ENCODE results near the gene PRDM13. TPM values are rescaled to one million over a fixed set of nuclear protein-coding genes. Genes with fewer than 3 reads are reported as not detected.
A peak's percentile ranks its signal among the peaks of the same experiment; 100 is the strongest.

The PRDM13 gene
- total and polyA plus RNA-seq, 2 experiments from 2014 or later: 0.08 to 0.10 TPM

DNA sequence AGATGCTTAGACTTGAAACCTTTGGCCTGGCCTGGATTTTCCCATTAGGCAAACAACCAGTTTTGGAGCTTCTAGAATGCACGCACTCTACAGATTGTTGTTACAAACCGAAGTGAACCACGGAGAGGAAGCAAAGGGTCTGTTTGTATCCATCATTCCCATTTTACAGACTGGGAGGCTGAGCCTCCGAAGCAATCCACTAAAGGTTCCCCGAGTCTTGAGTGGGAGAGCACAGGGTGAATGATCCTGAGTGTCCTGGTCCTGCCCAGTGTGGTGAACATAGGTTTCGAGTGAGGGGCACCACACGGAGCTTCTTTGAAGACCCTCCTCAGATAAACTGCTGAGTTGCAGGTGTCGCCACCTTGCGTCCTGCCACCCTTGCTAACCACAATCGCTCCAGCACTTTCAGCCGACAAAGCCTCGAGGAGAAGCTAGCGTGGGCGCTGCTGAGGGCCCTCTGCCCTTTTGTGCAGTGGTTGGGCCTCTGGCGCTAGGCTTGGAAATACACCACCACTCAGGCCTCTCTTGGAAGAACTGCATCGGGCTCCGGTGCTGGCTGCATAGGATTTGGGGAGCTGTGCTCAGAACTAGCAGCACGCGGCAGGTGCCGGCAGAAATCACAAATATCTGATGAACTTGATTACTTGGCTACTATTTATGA is 1.4 kb upstream of the PRDM13 start:
- Histone ChIP-seq H3K27ac (ENCODE audit: low read depth) (no peak overlapping the region), H3F3A (replicated peaks; ENCODE audit: low read depth) (peaks cover 50% of the 10 kb centered on the region), H3K4me1 (ENCODE audit: insufficient read depth) (peaks cover 61% of the 10 kb centered on the region), H3K4me3 (peak overlapping the region; percentile 54; the same call in 1 of the 2 replicates), H3K79me2 (replicated peaks; ENCODE audit: insufficient read depth) (no peaks in the 10 kb centered on the region), H3K27me3 (ENCODE audit: insufficient read depth) (peaks cover 100% of the 10 kb centered on the region), H3K4me2 (peak overlapping the region; percentile 83; the same call in 1 of the 2 replicates), H3K9me2 (ENCODE audit: insufficient read depth) (no peaks in the 10 kb centered on the region), H2AFZ (no peak overlapping the region), H4K20me1 (replicated peaks; ENCODE audit: insufficient read depth) (peaks cover 57% of the 10 kb centered on the region), H3K36me3 (ENCODE audit: insufficient read depth) (no peaks in the 10 kb centered on the region)
- ATAC-seq (peak; percentile 6), DNase-seq (ENCODE audit: low spot score) (peak; percentile 65)
- H3K4me1 Mint-ChIP-seq: peaks cover 47% of the 10 kb centered on the region
- peaks cover 98% of the 10 kb centered on the region for H3K27me3 Mint-ChIP-seq (ENCODE audit: insufficient read depth, low read depth, poor library complexity)
- H3K36me3 Mint-ChIP-seq (ENCODE audit: low read depth): no peaks in the 10 kb centered on the region
- no peak overlapping the region for H3K27ac Mint-ChIP-seq
- H3K9me3 Mint-ChIP-seq: peaks cover 3% of the 10 kb centered on the region; the same call in 1 of the 3 replicates
- H3K4me3 Mint-ChIP-seq: peak overlapping the region; percentile 12; the same call in 1 of the 3 replicates
- TF ChIP-seq JUNB (IDR thresholded peaks at IDR 0.05; ENCODE audit: unreplicated experiment) (no peak), STAT1 (IDR thresholded peaks at IDR 0.05; ENCODE audit: unreplicated experiment) (no peak), ZNF114 (CRISPR knock-in tag; IDR thresholded peaks at IDR 0.05) (no peak), CREB1 (CRISPR knock-in tag; IDR thresholded peaks at IDR 0.05; ENCODE audit: low read depth) (no peak), POLR2AphosphoS5 (IDR thresholded peaks at IDR 0.05; ENCODE audit: low read depth) (no peak), NANOG (IDR thresholded peaks at IDR 0.05; ENCODE audit: borderline replicate concordance) (no peak), ZNF331 (CRISPR knock-in tag; IDR thresholded peaks at IDR 0.05; ENCODE audit: low read depth) (no peak), EZH2phosphoT487 (IDR thresholded peaks at IDR 0.05; ENCODE audit: unreplicated experiment) (peak; percentile 78), EZH2 (IDR thresholded peaks at IDR 0.05; ENCODE audit: low read depth, unreplicated experiment) (peak; percentile 95)
- TF ChIP-seq, protein P1, sequence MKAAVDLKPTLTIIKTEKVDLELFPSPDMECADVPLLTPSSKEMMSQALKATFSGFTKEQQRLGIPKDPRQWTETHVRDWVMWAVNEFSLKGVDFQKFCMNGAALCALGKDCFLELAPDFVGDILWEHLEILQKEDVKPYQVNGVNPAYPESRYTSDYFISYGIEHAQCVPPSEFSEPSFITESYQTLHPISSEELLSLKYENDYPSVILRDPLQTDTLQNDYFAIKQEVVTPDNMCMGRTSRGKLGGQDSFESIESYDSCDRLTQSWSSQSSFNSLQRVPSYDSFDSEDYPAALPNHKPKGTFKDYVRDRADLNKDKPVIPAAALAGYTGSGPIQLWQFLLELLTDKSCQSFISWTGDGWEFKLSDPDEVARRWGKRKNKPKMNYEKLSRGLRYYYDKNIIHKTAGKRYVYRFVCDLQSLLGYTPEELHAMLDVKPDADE (IDR thresholded peaks at IDR 0.05): no peak
- TF ChIP-seq, protein P2, sequence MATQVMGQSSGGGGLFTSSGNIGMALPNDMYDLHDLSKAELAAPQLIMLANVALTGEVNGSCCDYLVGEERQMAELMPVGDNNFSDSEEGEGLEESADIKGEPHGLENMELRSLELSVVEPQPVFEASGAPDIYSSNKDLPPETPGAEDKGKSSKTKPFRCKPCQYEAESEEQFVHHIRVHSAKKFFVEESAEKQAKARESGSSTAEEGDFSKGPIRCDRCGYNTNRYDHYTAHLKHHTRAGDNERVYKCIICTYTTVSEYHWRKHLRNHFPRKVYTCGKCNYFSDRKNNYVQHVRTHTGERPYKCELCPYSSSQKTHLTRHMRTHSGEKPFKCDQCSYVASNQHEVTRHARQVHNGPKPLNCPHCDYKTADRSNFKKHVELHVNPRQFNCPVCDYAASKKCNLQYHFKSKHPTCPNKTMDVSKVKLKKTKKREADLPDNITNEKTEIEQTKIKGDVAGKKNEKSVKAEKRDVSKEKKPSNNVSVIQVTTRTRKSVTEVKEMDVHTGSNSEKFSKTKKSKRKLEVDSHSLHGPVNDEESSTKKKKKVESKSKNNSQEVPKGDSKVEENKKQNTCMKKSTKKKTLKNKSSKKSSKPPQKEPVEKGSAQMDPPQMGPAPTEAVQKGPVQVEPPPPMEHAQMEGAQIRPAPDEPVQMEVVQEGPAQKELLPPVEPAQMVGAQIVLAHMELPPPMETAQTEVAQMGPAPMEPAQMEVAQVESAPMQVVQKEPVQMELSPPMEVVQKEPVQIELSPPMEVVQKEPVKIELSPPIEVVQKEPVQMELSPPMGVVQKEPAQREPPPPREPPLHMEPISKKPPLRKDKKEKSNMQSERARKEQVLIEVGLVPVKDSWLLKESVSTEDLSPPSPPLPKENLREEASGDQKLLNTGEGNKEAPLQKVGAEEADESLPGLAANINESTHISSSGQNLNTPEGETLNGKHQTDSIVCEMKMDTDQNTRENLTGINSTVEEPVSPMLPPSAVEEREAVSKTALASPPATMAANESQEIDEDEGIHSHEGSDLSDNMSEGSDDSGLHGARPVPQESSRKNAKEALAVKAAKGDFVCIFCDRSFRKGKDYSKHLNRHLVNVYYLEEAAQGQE (IDR thresholded peaks at IDR 0.05; ENCODE audit: unreplicated experiment): no peak
- TF ChIP-seq, protein P3, sequence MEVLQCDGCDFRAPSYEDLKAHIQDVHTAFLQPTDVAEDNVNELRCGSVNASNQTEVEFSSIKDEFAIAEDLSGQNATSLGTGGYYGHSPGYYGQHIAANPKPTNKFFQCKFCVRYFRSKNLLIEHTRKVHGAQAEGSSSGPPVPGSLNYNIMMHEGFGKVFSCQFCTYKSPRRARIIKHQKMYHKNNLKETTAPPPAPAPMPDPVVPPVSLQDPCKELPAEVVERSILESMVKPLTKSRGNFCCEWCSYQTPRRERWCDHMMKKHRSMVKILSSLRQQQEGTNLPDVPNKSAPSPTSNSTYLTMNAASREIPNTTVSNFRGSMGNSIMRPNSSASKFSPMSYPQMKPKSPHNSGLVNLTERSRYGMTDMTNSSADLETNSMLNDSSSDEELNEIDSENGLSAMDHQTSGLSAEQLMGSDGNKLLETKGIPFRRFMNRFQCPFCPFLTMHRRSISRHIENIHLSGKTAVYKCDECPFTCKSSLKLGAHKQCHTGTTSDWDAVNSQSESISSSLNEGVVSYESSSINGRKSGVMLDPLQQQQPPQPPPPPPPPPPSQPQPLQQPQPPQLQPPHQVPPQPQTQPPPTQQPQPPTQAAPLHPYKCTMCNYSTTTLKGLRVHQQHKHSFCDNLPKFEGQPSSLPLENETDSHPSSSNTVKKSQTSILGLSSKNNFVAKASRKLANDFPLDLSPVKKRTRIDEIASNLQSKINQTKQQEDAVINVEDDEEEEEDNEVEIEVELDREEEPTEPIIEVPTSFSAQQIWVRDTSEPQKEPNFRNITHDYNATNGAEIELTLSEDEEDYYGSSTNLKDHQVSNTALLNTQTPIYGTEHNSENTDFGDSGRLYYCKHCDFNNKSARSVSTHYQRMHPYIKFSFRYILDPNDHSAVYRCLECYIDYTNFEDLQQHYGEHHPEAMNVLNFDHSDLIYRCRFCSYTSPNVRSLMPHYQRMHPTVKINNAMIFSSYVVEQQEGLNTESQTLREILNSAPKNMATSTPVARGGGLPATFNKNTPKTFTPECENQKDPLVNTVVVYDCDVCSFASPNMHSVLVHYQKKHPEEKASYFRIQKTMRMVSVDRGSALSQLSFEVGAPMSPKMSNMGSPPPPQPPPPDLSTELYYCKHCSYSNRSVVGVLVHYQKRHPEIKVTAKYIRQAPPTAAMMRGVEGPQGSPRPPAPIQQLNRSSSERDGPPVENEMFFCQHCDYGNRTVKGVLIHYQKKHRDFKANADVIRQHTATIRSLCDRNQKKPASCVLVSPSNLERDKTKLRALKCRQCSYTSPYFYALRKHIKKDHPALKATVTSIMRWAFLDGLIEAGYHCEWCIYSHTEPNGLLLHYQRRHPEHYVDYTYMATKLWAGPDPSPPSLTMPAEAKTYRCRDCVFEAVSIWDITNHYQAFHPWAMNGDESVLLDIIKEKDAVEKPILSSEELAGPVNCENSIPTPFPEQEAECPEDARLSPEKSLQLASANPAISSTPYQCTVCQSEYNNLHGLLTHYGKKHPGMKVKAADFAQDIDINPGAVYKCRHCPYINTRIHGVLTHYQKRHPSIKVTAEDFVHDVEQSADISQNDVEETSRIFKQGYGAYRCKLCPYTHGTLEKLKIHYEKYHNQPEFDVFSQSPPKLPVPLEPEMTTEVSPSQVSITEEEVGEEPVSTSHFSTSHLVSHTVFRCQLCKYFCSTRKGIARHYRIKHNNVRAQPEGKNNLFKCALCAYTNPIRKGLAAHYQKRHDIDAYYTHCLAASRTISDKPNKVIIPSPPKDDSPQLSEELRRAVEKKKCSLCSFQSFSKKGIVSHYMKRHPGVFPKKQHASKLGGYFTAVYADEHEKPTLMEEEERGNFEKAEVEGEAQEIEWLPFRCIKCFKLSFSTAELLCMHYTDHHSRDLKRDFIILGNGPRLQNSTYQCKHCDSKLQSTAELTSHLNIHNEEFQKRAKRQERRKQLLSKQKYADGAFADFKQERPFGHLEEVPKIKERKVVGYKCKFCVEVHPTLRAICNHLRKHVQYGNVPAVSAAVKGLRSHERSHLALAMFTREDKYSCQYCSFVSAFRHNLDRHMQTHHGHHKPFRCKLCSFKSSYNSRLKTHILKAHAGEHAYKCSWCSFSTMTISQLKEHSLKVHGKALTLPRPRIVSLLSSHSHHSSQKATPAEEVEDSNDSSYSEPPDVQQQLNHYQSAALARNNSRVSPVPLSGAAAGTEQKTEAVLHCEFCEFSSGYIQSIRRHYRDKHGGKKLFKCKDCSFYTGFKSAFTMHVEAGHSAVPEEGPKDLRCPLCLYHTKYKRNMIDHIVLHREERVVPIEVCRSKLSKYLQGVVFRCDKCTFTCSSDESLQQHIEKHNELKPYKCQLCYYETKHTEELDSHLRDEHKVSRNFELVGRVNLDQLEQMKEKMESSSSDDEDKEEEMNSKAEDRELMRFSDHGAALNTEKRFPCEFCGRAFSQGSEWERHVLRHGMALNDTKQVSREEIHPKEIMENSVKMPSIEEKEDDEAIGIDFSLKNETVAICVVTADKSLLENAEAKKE (CRISPR knock-in tag; IDR thresholded peaks at IDR 0.05): no peak
- TF ChIP-seq, protein P4, sequence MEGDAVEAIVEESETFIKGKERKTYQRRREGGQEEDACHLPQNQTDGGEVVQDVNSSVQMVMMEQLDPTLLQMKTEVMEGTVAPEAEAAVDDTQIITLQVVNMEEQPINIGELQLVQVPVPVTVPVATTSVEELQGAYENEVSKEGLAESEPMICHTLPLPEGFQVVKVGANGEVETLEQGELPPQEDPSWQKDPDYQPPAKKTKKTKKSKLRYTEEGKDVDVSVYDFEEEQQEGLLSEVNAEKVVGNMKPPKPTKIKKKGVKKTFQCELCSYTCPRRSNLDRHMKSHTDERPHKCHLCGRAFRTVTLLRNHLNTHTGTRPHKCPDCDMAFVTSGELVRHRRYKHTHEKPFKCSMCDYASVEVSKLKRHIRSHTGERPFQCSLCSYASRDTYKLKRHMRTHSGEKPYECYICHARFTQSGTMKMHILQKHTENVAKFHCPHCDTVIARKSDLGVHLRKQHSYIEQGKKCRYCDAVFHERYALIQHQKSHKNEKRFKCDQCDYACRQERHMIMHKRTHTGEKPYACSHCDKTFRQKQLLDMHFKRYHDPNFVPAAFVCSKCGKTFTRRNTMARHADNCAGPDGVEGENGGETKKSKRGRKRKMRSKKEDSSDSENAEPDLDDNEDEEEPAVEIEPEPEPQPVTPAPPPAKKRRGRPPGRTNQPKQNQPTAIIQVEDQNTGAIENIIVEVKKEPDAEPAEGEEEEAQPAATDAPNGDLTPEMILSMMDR (conservative IDR thresholded peaks at IDR 0.05; ENCODE audit: low read depth in 2 of 2): peak; percentile 65 to 66
